Smooth muscle cell (in vitro differentiated cells): Measurements from ENCODE around the gene CYP24A1. TPM values are rescaled to one million over a fixed set of nuclear protein-coding genes. Genes with fewer than 3 reads are reported as not detected.

Source experiments
- DNase-seq: peaks from one replicate; lab custom pipeline; 2025; ENCODE audit not compliant: unreplicated experiment; lab: John Stamatoyannopoulos, UW
- H2AFZ ChIP-seq: fragments of 200-600 bp; sonication (generic); 2 replicates; pipeline ENCODE4 v1.6.0; 2016; ENCODE audit warnings: antibody characterized with exemption, low read depth, mild to moderate bottlenecking
- H3F3A ChIP-seq: fragments of 200-600 bp; sonication (generic); 2 replicates; pipeline ENCODE4 v1.6.0; 2017; ENCODE audit warnings: antibody characterized with exemption, low read depth
- H3K27ac ChIP-seq: fragments of 200-600 bp; sonication (generic); 2 replicates; pipeline ENCODE4 v1.5.1; 2016; ENCODE audit warnings: low read depth, mild to moderate bottlenecking
- H3K27me3 ChIP-seq: fragments of 200-600 bp; sonication (generic); 2 replicates; pipeline ENCODE4 v1.6.1; 2016; ENCODE audit warnings: low read depth, mild to moderate bottlenecking
- H3K36me3 ChIP-seq: fragments of 200-600 bp; sonication (generic); 2 replicates; pipeline ENCODE4 v1.5.1; 2016; ENCODE audit warnings: low read depth
- H3K4me1 ChIP-seq: fragments of 200-600 bp; sonication (generic); 2 replicates; pipeline ENCODE4 v1.5.1; 2016; ENCODE audit warnings: low read depth
- H3K4me2 ChIP-seq: fragments of 200-600 bp; sonication (generic); 2 replicates; pipeline ENCODE4 v1.6.0; 2016; ENCODE audit warnings: mild to moderate bottlenecking
- H3K4me3 ChIP-seq: fragments of 200-600 bp; sonication (generic); 2 replicates; pipeline ENCODE4 v1.5.1; 2016; ENCODE audit warnings: mild to moderate bottlenecking
- H3K79me2 ChIP-seq: fragments of 200-600 bp; sonication (generic); 2 replicates; pipeline ENCODE4 v1.6.0; 2016; ENCODE audit warnings: low read depth, mild to moderate bottlenecking
- H3K9ac ChIP-seq: fragments of 200-600 bp; sonication (generic); 2 replicates; pipeline ENCODE4 v1.6.0; 2016; ENCODE audit warnings: low read depth
- H3K9me3 ChIP-seq: fragments of 200-600 bp; sonication (generic); replicated peaks from 2 replicates; pipeline ENCODE4 v1.5.1; 2016; ENCODE audit warnings: low read depth
- H4K20me1 ChIP-seq: fragments of 200-600 bp; sonication (generic); 2 replicates; pipeline ENCODE4 v1.6.0; 2016; ENCODE audit warnings: low read depth
- WGBS: methylation state at CpG from one replicate; pipeline ENCODE4 v1.1.7; 2016; ENCODE audit warnings: low lambda C conversion rate; 5-methylcytosine and 5-hydroxymethylcytosine counted together
- polyA plus RNA-seq: library from polyadenylated mRNA; unstranded; fragments of >200 nt; fragmentation: Nextera tagmentation; extraction: Ambion mirVana; gene quantifications from 2 replicates; pipeline ENCODE4 v1.2.1, GENCODE V29; 2016
- total RNA-seq: library from RNA; depleted of rRNA; stranded (reverse); fragments of >200 nt; gene quantifications from 2 replicates; pipeline ENCODE4 v1.2.3, GENCODE V29; 2014
- TF ChIP-seq, protein P1 (sequence below): fragments of 200-600 bp; sonication (generic); IDR thresholded peaks from 2 replicates; pipeline ENCODE4 v1.5.1; 2017; ENCODE audit warnings: borderline replicate concordance, mild to moderate bottlenecking, antibody characterized with exemption; ENCODE audit not compliant: insufficient read depth, poor library complexity, severe bottlenecking

Gene CYP24A1
- total and polyA plus RNA-seq, 2 experiments from 2014 or later: 0.70 to 18.0 TPM

DNA sequence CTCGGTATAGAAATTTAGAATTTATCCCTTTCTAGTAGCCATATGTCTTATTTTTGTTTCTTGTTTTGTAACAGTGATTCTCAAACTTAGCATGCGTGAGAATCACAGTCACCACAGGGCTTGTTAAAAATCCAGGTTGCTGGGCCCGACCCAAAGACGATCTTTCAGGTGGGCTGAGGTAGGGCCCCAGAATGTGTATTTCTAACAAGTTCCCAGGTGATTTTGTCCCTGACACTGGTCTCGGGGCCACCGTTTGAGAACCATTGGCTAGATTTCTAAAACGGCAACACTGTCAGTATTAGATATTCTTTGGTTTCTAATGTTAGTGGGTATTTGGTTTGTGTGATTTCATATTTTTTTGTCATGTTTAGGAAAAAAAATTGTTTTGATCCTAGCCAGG, 44.0 kb upstream of the CYP24A1 start:
- peaks cover 8% of the 10 kb centered on the region for H3K36me3 ChIP-seq
- WGBS: 95% methylated on average over 7 of the region's 7 CpGs

DNA sequence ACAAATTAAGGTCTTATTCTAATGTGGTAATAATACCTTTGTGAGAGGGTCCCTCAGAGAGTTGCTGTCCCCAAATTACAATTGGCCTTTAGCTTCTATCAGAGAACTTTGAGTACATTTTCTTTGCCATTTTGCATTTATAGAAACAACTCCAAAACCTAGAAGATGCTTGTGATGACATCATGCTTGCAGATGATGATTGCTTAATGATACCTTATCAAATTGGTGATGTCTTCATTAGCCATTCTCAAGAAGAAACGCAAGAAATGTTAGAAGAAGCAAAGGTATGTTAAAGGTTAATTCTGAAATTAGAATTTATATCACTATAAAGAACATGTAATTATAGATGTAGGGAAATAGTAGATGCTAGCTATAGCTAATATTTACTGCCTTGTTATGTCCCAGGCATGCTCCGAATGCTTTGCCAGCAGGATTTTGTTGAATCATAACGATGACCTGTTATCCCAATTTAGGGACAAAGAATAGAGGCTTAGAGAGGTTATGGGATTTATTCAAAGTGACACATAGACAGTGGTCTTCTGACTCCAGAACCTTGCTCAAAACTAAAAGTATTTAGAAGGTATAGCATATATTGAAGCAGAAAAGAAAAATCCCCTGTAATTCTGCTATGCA, 41.5 kb upstream of the CYP24A1 start:
- Histone ChIP-seq H4K20me1 (peaks cover 58% of the 10 kb centered on the region), H3K9ac (no peak overlapping the region)
- WGBS: 93% methylated on average over 3 of the region's 3 CpGs

More for the DNA sequence above, 44.0 kb upstream of the CYP24A1 start:
- DNase-seq: no peak
- no peak overlapping the region for H2AFZ ChIP-seq
- H3K4me2 ChIP-seq: no peak overlapping the region
- no peak overlapping the region for H3K4me3 ChIP-seq
- H3K27me3 ChIP-seq: no peaks in the 10 kb centered on the region
- H3K9me3 ChIP-seq: no peaks in the 10 kb centered on the region
- H4K20me1 ChIP-seq: peaks cover 33% of the 10 kb centered on the region
- TF ChIP-seq, protein P1, sequence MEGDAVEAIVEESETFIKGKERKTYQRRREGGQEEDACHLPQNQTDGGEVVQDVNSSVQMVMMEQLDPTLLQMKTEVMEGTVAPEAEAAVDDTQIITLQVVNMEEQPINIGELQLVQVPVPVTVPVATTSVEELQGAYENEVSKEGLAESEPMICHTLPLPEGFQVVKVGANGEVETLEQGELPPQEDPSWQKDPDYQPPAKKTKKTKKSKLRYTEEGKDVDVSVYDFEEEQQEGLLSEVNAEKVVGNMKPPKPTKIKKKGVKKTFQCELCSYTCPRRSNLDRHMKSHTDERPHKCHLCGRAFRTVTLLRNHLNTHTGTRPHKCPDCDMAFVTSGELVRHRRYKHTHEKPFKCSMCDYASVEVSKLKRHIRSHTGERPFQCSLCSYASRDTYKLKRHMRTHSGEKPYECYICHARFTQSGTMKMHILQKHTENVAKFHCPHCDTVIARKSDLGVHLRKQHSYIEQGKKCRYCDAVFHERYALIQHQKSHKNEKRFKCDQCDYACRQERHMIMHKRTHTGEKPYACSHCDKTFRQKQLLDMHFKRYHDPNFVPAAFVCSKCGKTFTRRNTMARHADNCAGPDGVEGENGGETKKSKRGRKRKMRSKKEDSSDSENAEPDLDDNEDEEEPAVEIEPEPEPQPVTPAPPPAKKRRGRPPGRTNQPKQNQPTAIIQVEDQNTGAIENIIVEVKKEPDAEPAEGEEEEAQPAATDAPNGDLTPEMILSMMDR: no peak
- no peak overlapping the region for H3K9ac ChIP-seq
- no peaks in the 10 kb centered on the region for H3K4me1 ChIP-seq
- no peaks in the 10 kb centered on the region for H3F3A ChIP-seq
- no peak overlapping the region for H3K27ac ChIP-seq
- peaks cover 27% of the 10 kb centered on the region for H3K79me2 ChIP-seq

DNA sequence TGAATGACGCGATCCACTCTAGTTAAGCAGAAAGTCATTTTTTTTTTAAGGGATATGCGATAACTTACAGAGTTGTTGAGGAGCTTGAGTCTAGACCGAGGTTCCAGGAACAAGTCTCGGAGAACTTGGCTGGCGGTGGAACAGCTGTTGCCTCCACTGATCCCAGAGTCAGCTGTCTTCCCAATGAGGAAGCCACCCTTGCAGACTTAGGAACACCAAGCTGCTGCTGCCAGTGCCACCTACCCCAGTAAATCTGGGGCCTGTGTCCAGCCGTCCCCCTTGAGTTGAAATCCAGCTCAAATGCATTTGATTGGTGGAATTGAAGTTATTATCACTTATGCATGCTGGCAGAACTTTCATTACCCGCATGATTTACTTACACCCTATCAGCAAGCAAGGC, 40.8 kb upstream of the CYP24A1 start:
- TF ChIP-seq, protein P1: no peak
- no peak overlapping the region for H3K27ac ChIP-seq
- no peaks in the 10 kb centered on the region for H3K4me1 ChIP-seq
- no peak overlapping the region for H3K4me2 ChIP-seq
- H2AFZ ChIP-seq: no peak overlapping the region
- no peaks in the 10 kb centered on the region for H3K9me3 ChIP-seq
- peaks cover 39% of the 10 kb centered on the region for H3K79me2 ChIP-seq
- H3F3A ChIP-seq: no peaks in the 10 kb centered on the region
- no peak overlapping the region for H3K4me3 ChIP-seq
- H3K27me3 ChIP-seq: no peaks in the 10 kb centered on the region
- 96% methylated on average over 8 of the region's 8 CpGs for WGBS
- no peak for DNase-seq
- H4K20me1 ChIP-seq: peaks cover 65% of the 10 kb centered on the region
- H3K36me3 ChIP-seq: peaks cover 8% of the 10 kb centered on the region
- H3K9ac ChIP-seq: no peak overlapping the region

More for the DNA sequence above, 41.5 kb upstream of the CYP24A1 start:
- no peak for DNase-seq
- H3K4me2 ChIP-seq: no peak overlapping the region
- H2AFZ ChIP-seq: no peak overlapping the region
- TF ChIP-seq, protein P1: no peak
- H3K79me2 ChIP-seq: peaks cover 32% of the 10 kb centered on the region
- no peaks in the 10 kb centered on the region for H3K4me1 ChIP-seq
- H3K27me3 ChIP-seq: no peaks in the 10 kb centered on the region
- no peaks in the 10 kb centered on the region for H3K9me3 ChIP-seq
- H3K4me3 ChIP-seq: no peak overlapping the region
- no peak overlapping the region for H3K27ac ChIP-seq
- peaks cover 8% of the 10 kb centered on the region for H3K36me3 ChIP-seq
- no peaks in the 10 kb centered on the region for H3F3A ChIP-seq

- 89% methylated on average over 3 of the region's 3 CpGs for WGBS
These were observed 39.1 kb upstream of the CYP24A1 start for GRCh38 chr20:54212871-54213270.

More at GRCh38 chr20:54212871-54213270, 39.1 kb upstream of the CYP24A1 start:
- Histone ChIP-seq H4K20me1 (peaks cover 75% of the 10 kb centered on the region), H3K4me2 (peak overlapping the region; percentile 49), H3K27ac (no peak overlapping the region), H3K4me1 (no peaks in the 10 kb centered on the region), H3K36me3 (peaks cover 8% of the 10 kb centered on the region), H3K79me2 (peaks cover 56% of the 10 kb centered on the region), H3K9ac (no peak overlapping the region), H2AFZ (no peak overlapping the region), H3K27me3 (no peaks in the 10 kb centered on the region), H3K4me3 (no peak overlapping the region), H3K9me3 (no peaks in the 10 kb centered on the region), H3F3A (no peaks in the 10 kb centered on the region)
- TF ChIP-seq, protein P1: no peak
- no peak for DNase-seq
